ENCODE data around the gene CRACR2A.

DNA sequence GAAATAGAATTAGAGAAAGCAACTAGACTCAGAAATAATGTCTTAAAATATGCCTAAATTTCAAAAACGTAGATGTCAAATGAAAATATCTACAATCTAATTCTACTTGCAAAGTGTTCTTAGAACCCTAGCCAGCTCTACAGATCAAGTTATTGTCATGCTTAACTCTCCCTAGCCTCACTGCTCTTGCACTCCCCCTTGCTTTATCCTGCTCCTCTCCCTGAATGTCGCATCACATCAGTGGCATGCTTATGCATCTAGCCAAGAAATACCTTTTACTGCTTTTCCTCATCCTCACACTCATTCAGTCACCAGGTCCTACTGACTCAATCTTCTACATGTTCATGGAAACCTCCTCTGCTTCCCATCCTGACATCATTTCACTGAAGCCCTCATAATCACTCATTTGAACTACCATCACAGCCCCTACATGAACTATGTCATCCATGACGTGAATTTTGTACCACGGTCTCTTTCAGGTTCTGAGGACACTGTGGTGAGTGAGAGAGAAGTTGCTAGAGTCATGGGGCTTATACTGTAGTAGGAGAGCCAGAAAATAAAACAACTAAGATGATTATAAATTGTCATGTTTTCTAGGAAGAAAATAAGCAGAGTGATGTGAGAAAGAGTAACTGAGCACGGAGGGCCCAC, 22.6 kb upstream of the CRACR2A start:
- TF ChIP-seq POLR2AphosphoS5 (IDR thresholded peaks at IDR 0.05; ENCODE audit: low read depth, low read length): no peak
- no peak for TF ChIP-seq CTCF (IDR thresholded peaks at IDR 0.05)
- TF ChIP-seq REST (IDR thresholded peaks at IDR 0.05; ENCODE audit: insufficient read depth in 1 of 2, low read depth in 2 of 2, low read length in 1 of 2): no peak
- TF ChIP-seq SIN3A (IDR thresholded peaks at IDR 0.05; ENCODE audit: borderline replicate concordance, insufficient read depth, low read depth, low read length): no peak
- TF ChIP-seq TCF7L2 (IDR thresholded peaks at IDR 0.05; ENCODE audit: low read depth, low read length): no peak

All from Panc1 (cell line).